Hematopoietic multipotent progenitor cell treated with erythropoietin and hydrocortisone succinate and interleukin-3 and kit ligand, for 4 days (in vitro differentiated cells): Measurements from ENCODE around the gene PCID2.

Experiments
- DNase-seq: peaks from one replicate; pipeline ENCODE4 v3.0.0-alpha.2; 2015

The PCID2 gene

DNA sequence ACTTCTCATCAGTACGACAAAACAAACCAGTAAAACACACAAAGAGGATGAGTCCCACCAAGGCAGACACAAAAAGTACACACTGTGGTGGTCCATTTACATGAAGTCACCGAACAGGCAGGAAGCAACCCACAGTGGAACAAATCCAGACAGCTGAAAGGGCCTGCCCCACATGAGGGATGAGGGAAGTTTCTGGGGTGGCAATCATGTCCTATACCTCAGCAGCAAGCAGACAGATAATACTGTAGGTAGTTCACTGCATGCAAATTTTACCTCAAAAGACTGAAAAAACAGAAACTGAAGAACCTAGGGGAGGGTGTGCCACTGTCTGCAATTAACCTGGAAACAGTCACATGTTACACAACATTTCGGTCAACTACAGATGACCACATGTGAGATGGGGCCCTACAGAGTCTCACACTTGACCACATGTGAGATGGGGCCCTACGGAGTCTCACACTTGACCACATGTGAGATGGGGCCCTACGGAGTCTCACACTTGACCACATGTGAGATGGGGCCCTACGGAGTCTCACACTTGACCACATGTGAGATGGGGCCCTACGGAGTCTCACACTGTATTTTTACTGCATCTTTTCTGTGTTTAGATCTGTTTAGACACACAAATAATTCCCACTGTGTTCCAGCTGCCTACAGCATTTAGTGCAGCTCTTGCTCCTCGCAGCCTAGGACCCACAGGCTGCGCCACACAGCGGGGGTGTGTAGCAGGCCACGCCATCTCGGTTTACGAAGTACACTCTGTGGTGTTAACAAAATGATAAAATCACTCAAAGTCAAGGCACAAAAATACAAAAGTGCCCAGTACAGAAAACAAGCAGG, 22.2 kb downstream of the PCID2 start:
- DNase-seq: no peak

- DNase-seq: no peak
Measured at GRCh38 chr13:113184568-113185440, 23.7 kb downstream of the PCID2 start.

DNA sequence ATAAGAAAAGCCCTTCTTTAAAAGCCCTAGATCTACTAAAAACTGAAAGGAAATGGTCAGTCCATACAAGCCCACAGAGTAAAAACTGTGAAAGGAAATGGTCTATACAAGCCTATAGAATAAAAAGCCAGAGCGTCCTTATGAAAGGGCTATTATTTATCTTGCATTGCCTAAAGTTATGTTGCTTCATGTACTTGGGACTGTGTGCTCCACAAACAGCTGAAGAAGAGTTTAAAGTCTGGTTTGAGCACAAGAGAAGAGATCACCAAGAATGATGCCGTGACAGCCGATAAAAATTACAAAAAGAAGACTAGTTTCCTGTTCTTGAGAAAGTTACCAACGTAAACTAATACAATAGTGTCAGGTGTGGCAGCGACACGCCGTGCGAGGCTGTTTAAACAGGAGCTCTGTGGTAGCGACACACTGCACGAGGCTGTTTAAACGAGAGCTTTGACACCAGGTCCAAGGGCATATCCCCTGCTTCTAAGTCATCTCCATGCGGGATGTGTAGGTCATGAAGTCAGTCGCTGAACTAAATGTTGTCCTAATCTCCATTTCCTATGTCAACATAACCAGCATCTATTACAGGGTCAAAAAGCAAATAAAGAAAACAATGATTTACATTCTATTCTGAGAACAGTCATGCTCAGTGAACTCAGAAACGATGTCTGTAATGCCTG, 24.9 kb downstream of the PCID2 start:
- DNase-seq: no peak

- no peak for DNase-seq
Measured at GRCh38 chr13:113182046-113182445, 26.4 kb downstream of the PCID2 start.

- DNase-seq: peak; percentile 63
Measured at GRCh38 chr13:113179374-113180230, 28.9 kb downstream of the PCID2 start.

- DNase-seq: no peak
Measured at GRCh38 chr13:113178896-113179167, 29.6 kb downstream of the PCID2 start.

GRCh38 chr13:113178070-113178895, 30.2 kb downstream of the PCID2 start:
- DNase-seq: no peak

DNA sequence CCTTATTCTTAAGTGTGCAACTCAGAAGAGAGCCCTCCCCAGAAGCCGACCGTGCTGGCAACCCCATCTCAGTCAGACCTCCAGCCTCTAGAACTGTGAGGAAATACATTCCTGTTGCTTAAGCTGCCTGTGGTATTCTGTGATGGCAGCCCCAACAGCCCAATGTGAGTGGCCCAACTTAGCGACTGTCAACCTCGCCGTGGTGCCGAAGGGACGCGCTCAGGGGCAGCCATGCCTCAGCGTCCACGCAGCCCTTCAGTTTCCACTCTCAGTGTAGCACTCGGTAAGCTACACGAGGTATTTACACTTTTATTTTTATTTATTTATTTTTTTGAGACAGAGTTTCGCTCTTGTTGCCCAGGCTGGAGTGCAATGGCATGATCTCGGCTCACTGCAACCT, 31.6 kb downstream of the PCID2 start:
- no peak for DNase-seq

DNA sequence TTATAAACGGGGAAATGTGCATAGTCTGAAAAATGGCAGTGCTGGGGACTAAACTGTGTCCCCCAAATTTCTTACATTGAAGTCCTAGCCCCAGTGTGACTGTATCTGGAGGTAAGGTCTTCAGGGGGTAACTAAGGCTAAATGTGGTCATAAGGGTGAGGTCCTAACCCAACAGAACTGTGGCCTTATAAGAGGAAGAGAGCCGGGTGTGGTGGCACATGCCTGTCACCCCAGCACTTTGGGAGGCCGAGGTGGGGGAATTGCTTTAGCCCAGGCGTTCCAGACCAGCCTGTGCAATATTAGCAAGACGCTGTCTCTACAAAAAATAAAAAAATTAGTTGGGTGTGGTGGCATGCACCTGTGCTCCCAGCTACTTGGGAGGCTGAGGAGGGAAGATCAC, 32.2 kb downstream of the PCID2 start:
- peak; percentile 87 for DNase-seq

DNA sequence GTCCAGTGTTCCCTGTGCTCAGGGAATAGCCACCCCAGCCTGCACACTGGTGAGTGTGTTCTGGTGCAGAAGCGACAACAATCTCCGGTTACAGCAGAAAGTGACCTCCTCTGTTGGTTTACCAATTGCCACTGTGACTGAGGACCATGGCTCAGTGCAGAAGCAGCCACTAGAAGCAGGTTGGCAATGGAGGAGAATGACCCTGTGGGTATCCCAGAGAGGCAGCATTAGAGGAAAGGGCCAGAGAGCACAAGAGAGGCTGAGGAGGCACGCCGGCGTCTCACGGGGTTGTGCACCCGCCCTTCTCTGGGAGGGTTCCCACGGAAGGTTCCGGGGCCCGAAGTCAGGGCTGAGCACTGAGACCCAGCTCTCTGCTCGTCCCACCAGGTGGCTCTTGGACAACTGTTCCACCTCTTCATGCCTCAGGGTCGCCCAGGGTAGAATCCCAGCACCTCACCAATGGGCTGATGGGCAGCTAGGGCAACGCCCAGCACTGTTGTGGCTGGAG, 36.0 kb downstream of the PCID2 start:
- no peak for DNase-seq

DNA sequence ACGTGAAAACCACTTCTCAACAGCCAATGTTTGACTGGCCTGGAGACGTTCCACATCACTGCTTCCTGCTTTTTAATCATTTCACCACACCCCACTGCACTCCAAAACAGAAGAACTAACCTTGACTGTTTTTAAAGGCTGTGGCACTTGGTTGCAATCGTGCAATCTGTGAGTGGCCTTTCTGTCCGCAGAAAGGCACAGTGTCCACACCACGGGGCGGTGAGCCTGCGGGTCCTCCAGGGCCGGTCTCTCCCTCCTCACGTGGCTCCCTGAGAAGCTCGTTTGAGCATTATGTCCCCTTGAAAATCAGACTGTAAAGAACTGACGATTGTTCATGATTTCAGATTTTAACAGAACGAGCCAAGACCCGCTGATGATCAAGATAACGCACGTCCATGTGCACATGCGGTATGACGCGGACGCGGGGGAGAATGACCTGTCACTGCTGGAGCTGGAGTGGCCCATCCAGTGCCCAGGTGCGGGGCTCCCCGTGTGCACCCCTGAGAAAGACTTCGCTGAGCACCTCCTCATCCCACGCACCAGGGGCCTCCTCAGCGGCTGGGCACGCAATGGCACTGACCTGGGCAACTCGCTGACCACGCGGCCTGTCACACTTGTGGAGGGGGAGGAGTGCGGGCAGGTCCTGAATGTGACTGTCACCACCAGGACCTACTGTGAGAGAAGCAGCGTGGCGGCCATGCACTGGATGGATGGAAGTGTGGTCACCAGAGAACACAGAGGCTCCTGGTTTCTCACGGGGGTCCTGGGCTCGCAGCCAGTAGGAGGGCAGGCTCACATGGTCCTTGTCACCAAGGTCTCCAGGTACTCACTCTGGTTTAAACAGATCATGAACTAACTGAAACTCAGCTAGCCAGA, 37.0 kb downstream of the PCID2 start:
- peak; percentile 26 for DNase-seq

DNA sequence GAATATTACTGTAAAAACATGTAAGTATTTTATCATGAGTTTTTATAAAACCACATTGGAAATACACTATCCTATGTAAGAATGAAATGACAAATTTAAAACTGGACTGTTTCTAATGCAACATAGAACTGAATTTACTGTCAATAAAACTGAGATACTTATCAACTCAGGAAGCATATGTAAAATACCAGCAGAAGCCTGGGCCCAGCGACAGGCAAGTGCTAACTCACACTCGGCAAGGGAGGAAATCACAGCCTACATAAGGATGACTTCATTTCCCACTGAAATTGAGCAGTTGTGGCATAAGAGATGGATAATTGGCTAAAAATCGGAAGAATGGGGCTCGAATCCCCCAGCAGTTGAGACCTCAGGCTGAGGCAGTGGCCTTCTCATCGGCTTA, 38.0 kb downstream of the PCID2 start:
- DNase-seq: peak; percentile 24

GRCh38 chr13:113169277-113170272, 38.9 kb downstream of the PCID2 start:
- DNase-seq: no peak

- DNase-seq: no peak
Measured at GRCh38 chr13:113168211-113168610, 40.3 kb downstream of the PCID2 start.

GRCh38 chr13:113167575-113167974, 40.9 kb downstream of the PCID2 start:
- DNase-seq: no peak

GRCh38 chr13:113167155-113167554, 41.3 kb downstream of the PCID2 start:
- no peak for DNase-seq

GRCh38 chr13:113166681-113167080, 41.8 kb downstream of the PCID2 start:
- DNase-seq: no peak

GRCh38 chr13:113166266-113166665, 42.2 kb downstream of the PCID2 start:
- no peak for DNase-seq

- peak; percentile 73 for DNase-seq
Measured at GRCh38 chr13:113164492-113164891, 44.0 kb downstream of the PCID2 start.
